HCT116 (cell line): ENCODE measurements around the gene HARBI1.

Experiments
- EZH2 ChIP-seq: fragments of 200-600 bp; sonication (generic); IDR thresholded peaks from 2 replicates; pipeline ENCODE4 v1.6.1; 2017; ENCODE audit warnings: antibody characterized with exemption, mixed run types
- EZH2phosphoT487 ChIP-seq: fragments of 200-600 bp; IDR thresholded peaks from 2 replicates; pipeline ENCODE4 v1.6.1; 2018; ENCODE audit warnings: antibody characterized with exemption, borderline replicate concordance
- JUND ChIP-seq: IDR thresholded peaks from 2 replicates; pipeline ENCODE4 v1.6.1; 2012
- POLR2A ChIP-seq: IDR thresholded peaks from 2 replicates; pipeline ENCODE4 v1.7.0; 2011; ENCODE audit warnings: borderline replicate concordance; ENCODE audit not compliant: insufficient read depth, insufficient read length; ENCODE audit errors: extremely low read depth
- POLR2AphosphoS5 ChIP-seq: IDR thresholded peaks from 2 replicates; pipeline ENCODE4 v1.6.1; 2011; ENCODE audit warnings: mild to moderate bottlenecking, low read depth, low read length, moderate library complexity
- SIN3A ChIP-seq: IDR thresholded peaks from 2 replicates; pipeline ENCODE4 v1.6.1; 2012; ENCODE audit warnings: low read depth
- TF ChIP-seq, protein P1 (sequence below), 3 experiments: fragments of 200-600 bp in 1 of 3; sonication (generic) in 1 of 3; IDR thresholded peaks in 2 of 3; conservative IDR thresholded peaks in 1 of 3; 2 replicates each; pipeline ENCODE4 v1.5.1; 2012 to 2017; ENCODE audit warnings: low read depth in 2 of 3, low read length in 2 of 3, antibody characterized with exemption in 1 of 3, borderline replicate concordance in 1 of 3, control low read depth in 1 of 3, mild to moderate bottlenecking in 1 of 3, mixed read lengths in 1 of 3, mixed run types in 1 of 3, moderate library complexity in 1 of 3; ENCODE audit not compliant: insufficient read depth in 1 of 3
- TF ChIP-seq, protein P2 (sequence below): IDR thresholded peaks from 2 replicates; pipeline ENCODE4 v1.6.1; 2012; ENCODE audit warnings: low read depth
- TF ChIP-seq, protein P3 (sequence below): IDR thresholded peaks from 2 replicates; pipeline ENCODE4 v1.6.1; 2012

DNA sequence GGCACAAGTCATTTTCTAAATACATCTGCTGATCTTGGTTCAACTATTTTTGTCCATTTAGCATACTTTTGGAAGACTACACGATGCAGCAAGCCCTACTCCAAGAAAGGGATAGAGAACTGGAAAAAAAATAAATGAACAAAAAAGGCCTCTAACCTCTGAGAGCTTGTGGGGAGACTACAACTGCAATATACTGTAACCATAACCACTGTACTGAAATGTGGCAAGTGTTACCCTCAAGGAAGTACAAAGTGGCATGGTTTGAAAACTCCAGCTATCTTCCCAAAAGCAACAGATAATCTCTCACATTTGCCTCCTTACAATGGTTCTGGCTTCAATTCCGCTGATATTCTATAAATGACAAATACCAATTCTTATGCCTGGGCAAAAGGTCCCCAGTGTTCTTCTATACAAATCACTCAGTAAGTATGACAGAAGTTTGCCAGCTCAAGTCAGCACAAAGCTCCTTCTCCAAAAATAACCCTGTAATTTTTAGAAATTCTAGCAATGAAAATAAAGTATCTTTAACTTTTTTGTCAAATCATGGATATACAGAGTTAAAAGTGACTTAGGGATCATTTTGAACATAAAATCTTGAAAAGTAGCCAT is 46.1 kb downstream of the HARBI1 start:
- TF ChIP-seq, protein P1, sequence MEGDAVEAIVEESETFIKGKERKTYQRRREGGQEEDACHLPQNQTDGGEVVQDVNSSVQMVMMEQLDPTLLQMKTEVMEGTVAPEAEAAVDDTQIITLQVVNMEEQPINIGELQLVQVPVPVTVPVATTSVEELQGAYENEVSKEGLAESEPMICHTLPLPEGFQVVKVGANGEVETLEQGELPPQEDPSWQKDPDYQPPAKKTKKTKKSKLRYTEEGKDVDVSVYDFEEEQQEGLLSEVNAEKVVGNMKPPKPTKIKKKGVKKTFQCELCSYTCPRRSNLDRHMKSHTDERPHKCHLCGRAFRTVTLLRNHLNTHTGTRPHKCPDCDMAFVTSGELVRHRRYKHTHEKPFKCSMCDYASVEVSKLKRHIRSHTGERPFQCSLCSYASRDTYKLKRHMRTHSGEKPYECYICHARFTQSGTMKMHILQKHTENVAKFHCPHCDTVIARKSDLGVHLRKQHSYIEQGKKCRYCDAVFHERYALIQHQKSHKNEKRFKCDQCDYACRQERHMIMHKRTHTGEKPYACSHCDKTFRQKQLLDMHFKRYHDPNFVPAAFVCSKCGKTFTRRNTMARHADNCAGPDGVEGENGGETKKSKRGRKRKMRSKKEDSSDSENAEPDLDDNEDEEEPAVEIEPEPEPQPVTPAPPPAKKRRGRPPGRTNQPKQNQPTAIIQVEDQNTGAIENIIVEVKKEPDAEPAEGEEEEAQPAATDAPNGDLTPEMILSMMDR (IDR thresholded peaks at IDR 0.05 in 2 of 3, conservative IDR thresholded peaks at IDR 0.05 in 1 of 3; ENCODE audit: borderline replicate concordance in 1 of 3, insufficient read depth in 1 of 3, low read depth in 2 of 3, low read length in 2 of 3), result no peak
- TF ChIP-seq EZH2phosphoT487 (no peak), POLR2AphosphoS5 (no peak), JUND (no peak), POLR2A (no peak), EZH2 (no peak), SIN3A (no peak)
- TF ChIP-seq, protein P2, sequence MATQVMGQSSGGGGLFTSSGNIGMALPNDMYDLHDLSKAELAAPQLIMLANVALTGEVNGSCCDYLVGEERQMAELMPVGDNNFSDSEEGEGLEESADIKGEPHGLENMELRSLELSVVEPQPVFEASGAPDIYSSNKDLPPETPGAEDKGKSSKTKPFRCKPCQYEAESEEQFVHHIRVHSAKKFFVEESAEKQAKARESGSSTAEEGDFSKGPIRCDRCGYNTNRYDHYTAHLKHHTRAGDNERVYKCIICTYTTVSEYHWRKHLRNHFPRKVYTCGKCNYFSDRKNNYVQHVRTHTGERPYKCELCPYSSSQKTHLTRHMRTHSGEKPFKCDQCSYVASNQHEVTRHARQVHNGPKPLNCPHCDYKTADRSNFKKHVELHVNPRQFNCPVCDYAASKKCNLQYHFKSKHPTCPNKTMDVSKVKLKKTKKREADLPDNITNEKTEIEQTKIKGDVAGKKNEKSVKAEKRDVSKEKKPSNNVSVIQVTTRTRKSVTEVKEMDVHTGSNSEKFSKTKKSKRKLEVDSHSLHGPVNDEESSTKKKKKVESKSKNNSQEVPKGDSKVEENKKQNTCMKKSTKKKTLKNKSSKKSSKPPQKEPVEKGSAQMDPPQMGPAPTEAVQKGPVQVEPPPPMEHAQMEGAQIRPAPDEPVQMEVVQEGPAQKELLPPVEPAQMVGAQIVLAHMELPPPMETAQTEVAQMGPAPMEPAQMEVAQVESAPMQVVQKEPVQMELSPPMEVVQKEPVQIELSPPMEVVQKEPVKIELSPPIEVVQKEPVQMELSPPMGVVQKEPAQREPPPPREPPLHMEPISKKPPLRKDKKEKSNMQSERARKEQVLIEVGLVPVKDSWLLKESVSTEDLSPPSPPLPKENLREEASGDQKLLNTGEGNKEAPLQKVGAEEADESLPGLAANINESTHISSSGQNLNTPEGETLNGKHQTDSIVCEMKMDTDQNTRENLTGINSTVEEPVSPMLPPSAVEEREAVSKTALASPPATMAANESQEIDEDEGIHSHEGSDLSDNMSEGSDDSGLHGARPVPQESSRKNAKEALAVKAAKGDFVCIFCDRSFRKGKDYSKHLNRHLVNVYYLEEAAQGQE, result no peak
- TF ChIP-seq, protein P3, sequence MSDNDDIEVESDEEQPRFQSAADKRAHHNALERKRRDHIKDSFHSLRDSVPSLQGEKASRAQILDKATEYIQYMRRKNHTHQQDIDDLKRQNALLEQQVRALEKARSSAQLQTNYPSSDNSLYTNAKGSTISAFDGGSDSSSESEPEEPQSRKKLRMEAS, result no peak
